Cardiac septum (tissue), 1 donor: ENCODE results near the gene EXOC6. TPM values are rescaled to one million over a fixed set of nuclear protein-coding genes. Genes with fewer than 3 reads are reported as not detected.
"Not testable (repeated sequence)": the region's sequence is repeated elsewhere in the genome, so short reads cannot be mapped to it uniquely, and the experiment has no call there.

Experiments used
- DNase-seq: peaks from one replicate; pipeline ENCODE4 v3.0.0-alpha.2; 2020; ENCODE audit warnings: low spot score
- intact Hi-C: fragments of 100-400 bp; cut with DNase I; formaldehyde crosslinking; loops from one replicate; pipeline ENCODE4 v1.14.0; 2022
- total RNA-seq: library from RNA; stranded (reverse); fragmentation: NEBNext Ultra II Directional; extraction: Animal tissue kit (Norgen Biotek cat#: 25700); gene quantifications from one replicate; pipeline ENCODE4 v1.2.1, GENCODE V29; 2021
- donor health status: DM: no; HTN: no; CAD: no.

EXOC6 gene
- total RNA-seq, 1 donor from 2014 or later = 9.9 TPM

GRCh38 chr10:92918603-92919002 lies 70.3 kb downstream of the EXOC6 start:
- intact Hi-C loops = no loop called here
- DNase-seq = no peak

GRCh38 chr10:92920866-92921265 lies 72.5 kb downstream of the EXOC6 start:
- DNase-seq = no peak

GRCh38 chr10:92923416-92923815 lies 75.1 kb downstream of the EXOC6 start:
- intact Hi-C loops = no loop called here
- DNase-seq = no peak

More at GRCh38 chr10:92920866-92921265, 72.5 kb downstream of the EXOC6 start:
- intact Hi-C loops = no loop called here

GRCh38 chr10:92929896-92930295 lies 81.6 kb downstream of the EXOC6 start:
- no peak for DNase-seq
- intact Hi-C loops = no loop called here

- intact Hi-C loops = no loop called here
- DNase-seq = no peak
These were observed 83.3 kb downstream of the EXOC6 start for GRCh38 chr10:92931597-92931996.

GRCh38 chr10:92937876-92938275 lies 89.6 kb downstream of the EXOC6 start:
- intact Hi-C loops = no loop called here
- DNase-seq = no peak

- DNase-seq = no peak
- intact Hi-C loops = no loop called here
These were observed 90.5 kb downstream of the EXOC6 start for GRCh38 chr10:92938841-92939240.

- intact Hi-C loops = no loop called here
- no peak for DNase-seq
These were observed 93.9 kb downstream of the EXOC6 start for GRCh38 chr10:92942226-92942625.

GRCh38 chr10:92946491-92946890 lies 98.2 kb downstream of the EXOC6 start:
- intact Hi-C loops = no loop called here

GRCh38 chr10:92952573-92952972 lies 104.3 kb downstream of the EXOC6 start:
- DNase-seq, intact Hi-C loops: not testable (repeated sequence)

More at GRCh38 chr10:92946491-92946890, 98.2 kb downstream of the EXOC6 start:
- DNase-seq = no peak

GRCh38 chr10:92957223-92958010 lies 109.1 kb downstream of the EXOC6 start:
- intact Hi-C loops = no loop called here
- DNase-seq = no peak

GRCh38 chr10:92961638-92962037 lies 113.3 kb downstream of the EXOC6 start:
- intact Hi-C loops = no loop called here
- no peak for DNase-seq

- intact Hi-C loops = no loop called here
- no peak for DNase-seq
These were observed 117.0 kb downstream of the EXOC6 start for GRCh38 chr10:92965314-92965713.

GRCh38 chr10:92967641-92968040 lies 119.3 kb downstream of the EXOC6 start:
- DNase-seq = no peak
- intact Hi-C loops = no loop called here

- intact Hi-C loops = no loop called here
- DNase-seq = no peak
These were observed 120.8 kb downstream of the EXOC6 start for GRCh38 chr10:92969151-92969550.

GRCh38 chr10:92970301-92971070 lies 122.2 kb downstream of the EXOC6 start:
- intact Hi-C loops = no loop called here
- DNase-seq = no peak

- intact Hi-C loops = no loop called here
- DNase-seq = no peak
These were observed 123.9 kb downstream of the EXOC6 start for GRCh38 chr10:92972066-92972870.

- DNase-seq = no peak
- intact Hi-C loops = no loop called here
These were observed 124.6 kb downstream of the EXOC6 start for GRCh38 chr10:92972886-92973285.

- DNase-seq, intact Hi-C loops: not testable (repeated sequence)
These were observed 128.0 kb downstream of the EXOC6 start for GRCh38 chr10:92976278-92976677.

GRCh38 chr10:92989250-92989649 lies 140.9 kb downstream of the EXOC6 start:
- no peak for DNase-seq
- intact Hi-C loops = no loop called here
